PC-3 (cell line): ENCODE results near the gene ACOXL. TPM values are rescaled to one million over a fixed set of nuclear protein-coding genes. Genes with fewer than 3 reads are reported as not detected.

Experiments used
- ATAC-seq: fragments of 200-7000 bp; cut with Tn5 transposase; 2 replicates; pipeline ENCODE4 v1.9.1; 2020; ENCODE audit warnings: mild to moderate bottlenecking, moderate library complexity
- BruUV-seq: library from RNA; stranded (reverse); fragments of 400-500 nt; replicated peaks from 2 replicates; lab custom pipeline; 2021; lab: Mats Ljungman, UMichigan
- CTCF ChIA-PET: fragments of 300-600 bp; sonication (Branson Sonifier 250); formaldehyde crosslinking; loops from one replicate; lab custom pipeline; 2022; ENCODE audit warnings: antibody characterized with exemption; lab: Charles Lee
- POLR2A ChIA-PET: fragments of 300-600 bp; sonication (Branson Sonifier 250); formaldehyde crosslinking; loops from one replicate; lab custom pipeline; 2022; ENCODE audit warnings: antibody characterized with exemption; ENCODE audit not compliant: unreplicated experiment; lab: Charles Lee
- DNase-seq: peaks from one replicate; pipeline ENCODE4 v3.0.0-alpha.2; 2015
- H2AFZ ChIP-seq: fragments of 300-600 bp; sonication (generic); 2 replicates; pipeline ENCODE4 v1.6.0; 2016; ENCODE audit warnings: antibody characterized with exemption, low read length
- H3F3A ChIP-seq: fragments of 300-600 bp; sonication (generic); one replicate; pipeline ENCODE4 v1.6.0; 2017; ENCODE audit warnings: antibody characterized with exemption, low read length, control low read depth, mild to moderate bottlenecking; ENCODE audit not compliant: unreplicated experiment
- H3K27ac ChIP-seq: fragments of 300-600 bp; sonication (generic); 2 replicates; pipeline ENCODE4 v1.5.1; 2016; ENCODE audit warnings: mild to moderate bottlenecking, low read length
- H3K27me3 ChIP-seq: fragments of 300-600 bp; sonication (generic); 2 replicates; pipeline ENCODE4 v1.6.1; 2016; ENCODE audit warnings: low read length, mixed read lengths
- H3K36me3 ChIP-seq: fragments of 300-600 bp; sonication (generic); 2 replicates; pipeline ENCODE4 v1.6.1; 2016; ENCODE audit warnings: low read depth, mixed run types, low read length, mixed read lengths
- H3K4me1 ChIP-seq: fragments of 300-600 bp; sonication (generic); 2 replicates; pipeline ENCODE4 v1.5.1; 2016; ENCODE audit warnings: low read length; ENCODE audit not compliant: insufficient read depth
- H3K4me2 ChIP-seq: fragments of 300-600 bp; sonication (generic); 2 replicates; pipeline ENCODE4 v1.6.0; 2016; ENCODE audit warnings: low read length
- H3K4me3 ChIP-seq: fragments of 300-600 bp; sonication (generic); 2 replicates; pipeline ENCODE4 v1.5.1; 2016; ENCODE audit warnings: mild to moderate bottlenecking, low read length, mixed read lengths
- H3K79me2 ChIP-seq: fragments of 300-600 bp; sonication (generic); 2 replicates; pipeline ENCODE4 v1.6.1; 2017; ENCODE audit warnings: low read length, mixed read lengths
- H3K9ac ChIP-seq: fragments of 300-600 bp; sonication (generic); 2 replicates; pipeline ENCODE4 v1.6.0; 2016; ENCODE audit warnings: mild to moderate bottlenecking, low read length
- H3K9me2 ChIP-seq: fragments of 300-600 bp; sonication (generic); replicated peaks from 2 replicates; pipeline ENCODE4 v1.6.1; 2016; ENCODE audit warnings: mixed run types, low read length, mixed read lengths
- H3K9me3 ChIP-seq: fragments of 300-600 bp; sonication (generic); 2 replicates; pipeline ENCODE4 v1.6.1; 2016; ENCODE audit warnings: low read length, mixed read lengths
- H4K20me1 ChIP-seq: fragments of 300-600 bp; sonication (generic); 2 replicates; pipeline ENCODE4 v1.6.1; 2016; ENCODE audit warnings: low read length, mixed read lengths
- EZH2 ChIP-seq: fragments of 300-600 bp; sonication (generic); IDR thresholded peaks from one replicate; pipeline ENCODE4 v1.6.1; 2017; ENCODE audit warnings: antibody characterized with exemption, mild to moderate bottlenecking, low read length; ENCODE audit not compliant: unreplicated experiment
- EZH2phosphoT487 ChIP-seq: fragments of 300-600 bp; sonication (generic); IDR thresholded peaks from 2 replicates; pipeline ENCODE4 v1.6.1; 2018; ENCODE audit warnings: mild to moderate bottlenecking, antibody characterized with exemption, low read length, borderline replicate concordance
- intact Hi-C: fragments of 100-400 bp; cut with micrococcal nuclease; formaldehyde crosslinking; loops from 2 replicates; pipeline ENCODE4 v1.9.0; 2023
- total RNA-seq: library from RNA; depleted of rRNA; stranded (reverse); fragments of >200 nt; gene quantifications from 2 replicates; pipeline ENCODE4 v1.2.3, GENCODE V29; 2014
- TF ChIP-seq, protein P1 (sequence below): fragments of 300-600 bp; sonication (generic); conservative IDR thresholded peaks from 2 replicates; pipeline ENCODE4 v1.5.1; 2017; ENCODE audit warnings: antibody characterized with exemption, low read depth, mild to moderate bottlenecking, low read length

Gene ACOXL
- total RNA-seq, 1 experiment from 2014 or later = 16.3 TPM

DNA sequence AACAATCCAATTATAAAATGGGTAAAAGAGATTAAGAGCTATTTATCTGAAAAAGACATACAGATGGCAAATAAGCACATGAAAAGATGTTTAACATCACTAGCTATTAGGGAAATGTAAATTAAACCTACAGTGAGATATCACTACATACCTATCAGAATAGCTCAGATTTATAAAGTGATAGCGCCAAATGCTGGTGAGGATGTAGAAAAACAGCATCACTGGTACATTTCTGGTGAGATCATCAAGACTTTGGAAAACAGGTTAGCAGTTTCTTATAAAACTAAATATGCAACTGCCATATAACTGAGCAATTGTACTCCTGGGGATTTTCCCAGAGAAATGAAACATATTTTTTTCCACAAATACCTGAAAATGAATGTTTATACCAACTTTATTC is 100.4 kb downstream of the ACOXL start:
- no peak overlapping the region for H3K9ac ChIP-seq
- POLR2A ChIA-PET = no interaction called here
- H3K79me2 ChIP-seq = no peaks in the 10 kb centered on the region
- no peak for ATAC-seq
- TF ChIP-seq, protein P1, sequence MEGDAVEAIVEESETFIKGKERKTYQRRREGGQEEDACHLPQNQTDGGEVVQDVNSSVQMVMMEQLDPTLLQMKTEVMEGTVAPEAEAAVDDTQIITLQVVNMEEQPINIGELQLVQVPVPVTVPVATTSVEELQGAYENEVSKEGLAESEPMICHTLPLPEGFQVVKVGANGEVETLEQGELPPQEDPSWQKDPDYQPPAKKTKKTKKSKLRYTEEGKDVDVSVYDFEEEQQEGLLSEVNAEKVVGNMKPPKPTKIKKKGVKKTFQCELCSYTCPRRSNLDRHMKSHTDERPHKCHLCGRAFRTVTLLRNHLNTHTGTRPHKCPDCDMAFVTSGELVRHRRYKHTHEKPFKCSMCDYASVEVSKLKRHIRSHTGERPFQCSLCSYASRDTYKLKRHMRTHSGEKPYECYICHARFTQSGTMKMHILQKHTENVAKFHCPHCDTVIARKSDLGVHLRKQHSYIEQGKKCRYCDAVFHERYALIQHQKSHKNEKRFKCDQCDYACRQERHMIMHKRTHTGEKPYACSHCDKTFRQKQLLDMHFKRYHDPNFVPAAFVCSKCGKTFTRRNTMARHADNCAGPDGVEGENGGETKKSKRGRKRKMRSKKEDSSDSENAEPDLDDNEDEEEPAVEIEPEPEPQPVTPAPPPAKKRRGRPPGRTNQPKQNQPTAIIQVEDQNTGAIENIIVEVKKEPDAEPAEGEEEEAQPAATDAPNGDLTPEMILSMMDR = peak; percentile 38; the same call in 1 of the 2 replicates
- TF ChIP-seq EZH2 (no peak), EZH2phosphoT487 (no peak)
- CTCF ChIA-PET = interaction anchor here (0.9 kb wide), 1 partner anchor 21 kb away, joined by 3 read pairs; no protein-coding TSS in a partner anchor
- no peak overlapping the region for H3K27ac ChIP-seq
- H3K4me1 ChIP-seq = no peaks in the 10 kb centered on the region
- intact Hi-C loops = no loop called here
- no peaks in the 10 kb centered on the region for H3K27me3 ChIP-seq
- DNase-seq = peak; percentile 14
- no peaks in the 10 kb centered on the region for H3F3A ChIP-seq
- H3K4me2 ChIP-seq = no peak overlapping the region
- H4K20me1 ChIP-seq = no peaks in the 10 kb centered on the region
- no peaks in the 10 kb centered on the region for H3K36me3 ChIP-seq
- BruUV-seq = no TSS peak
- H3K9me3 ChIP-seq = no peaks in the 10 kb centered on the region
- H3K9me2 ChIP-seq = no peaks in the 10 kb centered on the region
- no peak overlapping the region for H3K4me3 ChIP-seq
- no peak overlapping the region for H2AFZ ChIP-seq

DNA sequence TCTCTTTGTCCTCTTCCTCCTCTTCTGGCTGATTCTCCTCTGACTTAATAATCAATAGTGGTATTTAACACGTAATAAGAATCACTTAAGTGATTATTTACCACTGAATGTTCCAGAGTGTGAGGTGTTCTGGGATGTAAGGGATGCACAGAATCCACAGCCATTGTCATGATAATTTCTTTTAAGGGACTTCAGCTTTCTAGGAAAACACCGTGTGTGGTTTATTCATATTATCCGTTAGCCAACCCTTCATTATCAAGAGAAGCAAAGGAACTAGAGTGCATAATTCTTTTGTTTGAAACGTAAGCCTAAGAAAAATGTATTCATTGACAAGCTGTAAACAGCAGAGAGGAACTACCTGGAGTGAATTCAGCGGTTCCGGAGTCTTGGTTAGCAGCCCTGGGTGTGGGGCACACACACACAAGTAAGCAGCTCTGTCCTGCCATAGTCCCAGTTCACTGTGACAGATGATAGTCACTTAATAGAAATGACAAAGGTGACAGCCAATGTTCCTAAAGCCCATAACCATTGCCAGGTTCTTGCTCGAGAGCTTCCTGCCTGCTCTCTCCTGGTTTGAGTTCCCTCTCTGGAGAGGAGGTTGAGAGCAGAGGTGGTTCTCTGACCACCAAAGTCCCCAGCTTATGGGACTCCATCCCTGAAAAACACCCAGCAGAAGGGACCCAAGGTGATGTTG is 101.9 kb downstream of the ACOXL start:
- no peak overlapping the region for H3K27ac ChIP-seq
- no peaks in the 10 kb centered on the region for H3K9me2 ChIP-seq
- no peaks in the 10 kb centered on the region for H3K4me1 ChIP-seq
- H3K36me3 ChIP-seq = no peaks in the 10 kb centered on the region
- DNase-seq (no peak), ATAC-seq (no peak)
- no peak overlapping the region for H2AFZ ChIP-seq
- H4K20me1 ChIP-seq = no peaks in the 10 kb centered on the region
- CTCF ChIA-PET = no interaction called here
- H3F3A ChIP-seq = no peaks in the 10 kb centered on the region
- no peaks in the 10 kb centered on the region for H3K27me3 ChIP-seq
- no TSS peak for BruUV-seq
- TF ChIP-seq EZH2phosphoT487 (no peak), EZH2 (no peak)
- TF ChIP-seq, protein P1 = no peak
- no peak overlapping the region for H3K4me3 ChIP-seq
- no peaks in the 10 kb centered on the region for H3K79me2 ChIP-seq
- no peaks in the 10 kb centered on the region for H3K9me3 ChIP-seq
- POLR2A ChIA-PET = no interaction called here
- H3K4me2 ChIP-seq = no peak overlapping the region
- H3K9ac ChIP-seq = no peak overlapping the region
- intact Hi-C loops = no loop called here

DNA sequence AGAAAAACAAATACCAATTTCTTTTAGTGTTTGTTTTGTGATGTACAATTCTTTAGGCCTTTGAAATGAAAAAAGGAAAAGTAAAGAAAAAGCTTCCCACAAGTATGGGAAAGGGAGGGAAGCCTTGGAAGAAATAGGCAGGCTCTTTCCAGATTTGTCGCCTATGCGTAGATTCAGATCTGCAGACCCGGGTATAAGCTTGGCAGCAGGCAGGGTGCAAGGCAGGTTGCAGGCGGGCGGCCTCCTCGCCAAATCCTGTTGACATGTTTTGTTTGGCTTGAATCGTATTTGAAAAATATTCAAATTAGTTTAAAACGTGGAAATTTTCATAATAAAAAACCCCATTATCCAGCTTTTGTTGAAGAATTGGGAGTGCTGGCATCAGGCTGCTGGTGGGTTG is 104.3 kb downstream of the ACOXL start:
- H3K9ac ChIP-seq = no peak overlapping the region
- no peaks in the 10 kb centered on the region for H3K4me1 ChIP-seq
- no peaks in the 10 kb centered on the region for H3K27me3 ChIP-seq
- no peaks in the 10 kb centered on the region for H3K79me2 ChIP-seq
- H3K4me2 ChIP-seq = no peak overlapping the region
- H2AFZ ChIP-seq = no peak overlapping the region
- H3K27ac ChIP-seq = no peak overlapping the region
- no peaks in the 10 kb centered on the region for H3F3A ChIP-seq
- POLR2A ChIA-PET = no interaction called here
- H3K4me3 ChIP-seq = no peak overlapping the region
- intact Hi-C loops = no loop called here
- TF ChIP-seq EZH2phosphoT487 (no peak), EZH2 (no peak)
- TF ChIP-seq, protein P1 = no peak
- BruUV-seq = no TSS peak
- no peaks in the 10 kb centered on the region for H3K36me3 ChIP-seq
- ATAC-seq = no peak
- H3K9me3 ChIP-seq = no peaks in the 10 kb centered on the region
- no peaks in the 10 kb centered on the region for H4K20me1 ChIP-seq
- CTCF ChIA-PET = interaction anchor here (0.6 kb wide), 1 partner anchor 81 kb away, joined by 3 read pairs; no protein-coding TSS in a partner anchor
- no peaks in the 10 kb centered on the region for H3K9me2 ChIP-seq
- DNase-seq = no peak
